Calu3 (cell line): ENCODE data around the gene CREBBP. TPM values are rescaled to one million over a fixed set of nuclear protein-coding genes. Genes with fewer than 3 reads are reported as not detected.

Experiments used
- BruUV-seq: library from RNA; stranded (reverse); fragments of 400-500 nt; replicated peaks from 2 replicates; lab custom pipeline; 2021; lab: Mats Ljungman, UMichigan
- CTCF ChIA-PET: fragments of 300-600 bp; sonication (Branson Sonifier 250); formaldehyde crosslinking; loops from one replicate; lab custom pipeline; 2022; ENCODE audit warnings: antibody characterized with exemption; lab: Charles Lee
- DNase-seq: peaks from one replicate; pipeline ENCODE4 v3.0.0; 2022
- H3K27ac Mint-ChIP-seq: one replicate; pipeline ENCODE4 v1.8.0; 2022; ENCODE audit warnings: mixed read lengths; ENCODE audit not compliant: unreplicated experiment
- H3K27me3 Mint-ChIP-seq: one replicate; pipeline ENCODE4 v1.8.0; 2022; ENCODE audit warnings: mixed read lengths; ENCODE audit not compliant: unreplicated experiment
- H3K36me3 Mint-ChIP-seq: one replicate; pipeline ENCODE4 v1.8.0; 2022; ENCODE audit warnings: mild to moderate bottlenecking, moderate library complexity, mixed read lengths; ENCODE audit not compliant: insufficient read depth, unreplicated experiment
- H3K4me1 Mint-ChIP-seq: one replicate; pipeline ENCODE4 v1.8.0; 2022; ENCODE audit warnings: mild to moderate bottlenecking, low read depth, mixed read lengths; ENCODE audit not compliant: unreplicated experiment
- H3K4me3 Mint-ChIP-seq: one replicate; pipeline ENCODE4 v1.8.0; 2022; ENCODE audit warnings: mild to moderate bottlenecking, low read depth, moderate library complexity, mixed read lengths; ENCODE audit not compliant: unreplicated experiment
- H3K9me3 Mint-ChIP-seq: one replicate; pipeline ENCODE4 v1.8.0; 2022; ENCODE audit warnings: low read depth, mixed read lengths; ENCODE audit not compliant: unreplicated experiment
- intact Hi-C: fragments of 100-400 bp; cut with micrococcal nuclease; formaldehyde crosslinking; loops from one replicate; pipeline ENCODE4 v1.10.0; 2022; ENCODE audit not compliant: unreplicated experiment
- total RNA-seq: library from RNA; stranded (reverse); gene quantifications from 2 replicates; pipeline ENCODE4 v1.2.3, GENCODE V29; 2022
- TF ChIP-seq, protein P1 (sequence below): fragments of 200-600 bp; IDR thresholded peaks from one replicate; pipeline ENCODE4 v1.8.0; 2022; ENCODE audit warnings: antibody characterized with exemption; ENCODE audit not compliant: unreplicated experiment

Gene CREBBP
- total RNA-seq, 1 experiment from 2014 or later: 91.0 TPM

DNA sequence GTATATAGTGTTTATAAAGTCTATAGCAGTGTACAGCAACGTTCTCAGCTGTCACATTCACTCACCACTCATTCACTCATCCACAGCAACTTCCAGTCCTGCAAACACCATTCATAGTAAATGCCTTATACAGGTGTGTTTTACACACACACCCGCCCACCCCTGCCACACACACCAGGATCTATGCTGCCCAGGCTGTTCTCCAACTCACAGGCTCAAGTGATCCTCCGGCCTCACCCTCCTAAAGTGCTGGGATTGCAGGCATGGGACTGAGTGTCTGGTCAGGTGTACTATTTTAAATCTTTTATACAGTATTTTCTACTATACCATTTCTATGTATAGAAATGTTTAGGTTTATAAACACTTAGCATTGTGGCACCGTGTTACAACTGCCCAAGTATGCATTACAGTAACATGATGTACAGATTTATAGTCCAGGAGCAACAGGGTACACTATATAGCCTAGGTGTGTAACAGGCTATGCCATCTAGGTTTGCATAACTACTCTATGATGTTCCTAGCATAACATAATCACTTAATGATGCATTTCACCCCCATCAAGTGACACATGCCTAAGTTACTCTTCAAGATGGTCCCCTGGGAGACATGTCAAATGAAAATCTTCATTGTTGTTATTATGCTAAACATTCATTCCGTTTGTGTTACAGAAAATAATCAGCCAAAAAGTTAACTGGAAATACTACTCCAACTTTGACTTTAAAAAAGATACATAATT is 42.5 kb downstream of the CREBBP start:
- Mint-ChIP-seq H3K36me3 (peaks cover 4% of the 10 kb centered on the region), H3K4me3 (no peak overlapping the region), H3K9me3 (peaks cover 4% of the 10 kb centered on the region), H3K4me1 (no peaks in the 10 kb centered on the region), H3K27ac (no peak overlapping the region), H3K27me3 (no peaks in the 10 kb centered on the region)
- no TSS peak for BruUV-seq
- TF ChIP-seq, protein P1, sequence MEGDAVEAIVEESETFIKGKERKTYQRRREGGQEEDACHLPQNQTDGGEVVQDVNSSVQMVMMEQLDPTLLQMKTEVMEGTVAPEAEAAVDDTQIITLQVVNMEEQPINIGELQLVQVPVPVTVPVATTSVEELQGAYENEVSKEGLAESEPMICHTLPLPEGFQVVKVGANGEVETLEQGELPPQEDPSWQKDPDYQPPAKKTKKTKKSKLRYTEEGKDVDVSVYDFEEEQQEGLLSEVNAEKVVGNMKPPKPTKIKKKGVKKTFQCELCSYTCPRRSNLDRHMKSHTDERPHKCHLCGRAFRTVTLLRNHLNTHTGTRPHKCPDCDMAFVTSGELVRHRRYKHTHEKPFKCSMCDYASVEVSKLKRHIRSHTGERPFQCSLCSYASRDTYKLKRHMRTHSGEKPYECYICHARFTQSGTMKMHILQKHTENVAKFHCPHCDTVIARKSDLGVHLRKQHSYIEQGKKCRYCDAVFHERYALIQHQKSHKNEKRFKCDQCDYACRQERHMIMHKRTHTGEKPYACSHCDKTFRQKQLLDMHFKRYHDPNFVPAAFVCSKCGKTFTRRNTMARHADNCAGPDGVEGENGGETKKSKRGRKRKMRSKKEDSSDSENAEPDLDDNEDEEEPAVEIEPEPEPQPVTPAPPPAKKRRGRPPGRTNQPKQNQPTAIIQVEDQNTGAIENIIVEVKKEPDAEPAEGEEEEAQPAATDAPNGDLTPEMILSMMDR: no peak
- intact Hi-C loops: no loop called here
- CTCF ChIA-PET: interaction anchor here (0.9 kb wide), 1 partner anchor 565 kb away, joined by 4 read pairs; no protein-coding TSS in a partner anchor
- DNase-seq: no peak

DNA sequence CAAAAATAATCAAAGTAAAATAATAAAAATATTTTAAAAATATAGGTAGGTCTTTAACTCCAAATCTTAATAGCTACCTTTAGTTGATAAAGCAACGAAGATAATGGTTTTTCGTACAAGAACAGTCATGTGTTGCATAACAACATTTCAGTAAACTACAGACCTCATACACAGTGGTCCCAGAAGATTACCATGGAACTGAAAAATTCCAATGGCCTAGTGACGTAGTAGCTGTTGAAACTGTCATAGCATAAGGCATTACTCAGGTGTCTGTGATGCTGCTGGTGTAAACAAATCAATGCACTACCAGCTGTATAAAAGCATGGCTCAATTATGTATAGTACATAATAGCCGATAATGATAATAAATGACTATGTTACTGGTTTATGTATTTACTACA is 43.9 kb downstream of the CREBBP start:
- no peaks in the 10 kb centered on the region for H3K4me1 Mint-ChIP-seq

DNA sequence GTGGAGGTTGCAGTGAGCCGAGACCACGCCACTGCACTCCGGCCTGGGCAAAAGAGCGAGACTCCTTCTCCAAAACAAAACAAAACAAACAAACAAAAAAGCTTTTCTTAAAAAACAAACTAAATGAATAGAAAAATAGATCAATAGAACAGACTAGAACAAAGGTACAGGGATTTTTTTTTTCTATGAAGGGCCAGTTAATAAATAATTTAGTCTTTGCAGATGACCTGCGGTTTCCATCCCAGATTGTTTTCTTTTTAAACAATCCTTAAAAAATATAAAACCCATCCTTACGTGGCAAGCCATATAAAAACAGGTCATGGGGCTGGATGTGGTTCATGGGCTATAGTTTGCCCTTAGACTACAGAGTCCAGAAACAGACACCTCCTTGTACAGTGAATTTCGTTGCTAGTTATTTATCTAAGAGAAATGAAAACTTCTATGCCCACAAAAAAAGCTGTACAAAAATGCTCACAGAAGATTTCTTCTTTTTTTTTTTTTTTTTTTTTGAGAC is 45.4 kb downstream of the CREBBP start:
- Mint-ChIP-seq H3K27ac (no peak overlapping the region), H3K27me3 (no peaks in the 10 kb centered on the region), H3K36me3 (peaks cover 15% of the 10 kb centered on the region), H3K4me1 (peaks cover under 1% of the 10 kb centered on the region), H3K4me3 (no peak overlapping the region), H3K9me3 (peaks cover 4% of the 10 kb centered on the region)
- no peak for DNase-seq
- TF ChIP-seq, protein P1: no peak
- BruUV-seq: no TSS peak
- CTCF ChIA-PET: interaction anchor here (0.6 kb wide), 1 partner anchor 129 kb away, joined by 4 read pairs; no protein-coding TSS in a partner anchor
- intact Hi-C loops: no loop called here

More for the DNA sequence above, 43.9 kb downstream of the CREBBP start:
- Mint-ChIP-seq H3K27me3 (no peaks in the 10 kb centered on the region), H3K27ac (no peak overlapping the region), H3K36me3 (peaks cover 7% of the 10 kb centered on the region), H3K9me3 (peaks cover 4% of the 10 kb centered on the region), H3K4me3 (no peak overlapping the region)
- CTCF ChIA-PET: interaction anchor here (0.7 kb wide), 1 partner anchor 67 kb away, joined by 3 read pairs; no protein-coding TSS in a partner anchor
- intact Hi-C loops: no loop called here
- BruUV-seq: no TSS peak
- DNase-seq: no peak
- TF ChIP-seq, protein P1: no peak

DNA sequence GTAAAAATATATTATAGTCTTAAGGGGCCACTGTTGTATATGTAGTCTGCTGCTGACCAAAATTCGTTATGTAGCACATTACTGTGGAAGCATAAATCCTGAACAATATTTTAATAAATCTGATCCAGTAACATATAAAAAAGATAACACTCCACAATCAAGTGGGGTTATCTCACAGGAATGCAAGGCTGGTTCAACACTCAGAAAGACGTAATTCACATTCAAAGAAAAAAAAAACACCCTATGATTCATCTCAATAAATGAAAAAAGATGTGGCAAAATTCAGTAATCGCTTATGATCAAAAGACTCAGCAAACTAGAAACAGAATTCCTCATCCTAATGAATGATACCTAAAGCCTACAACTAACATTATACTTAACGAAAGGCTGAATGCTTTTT is 47.8 kb downstream of the CREBBP start:
- TF ChIP-seq, protein P1: no peak
- H3K9me3 Mint-ChIP-seq: peaks cover 4% of the 10 kb centered on the region
- H3K36me3 Mint-ChIP-seq: peaks cover 22% of the 10 kb centered on the region
- CTCF ChIA-PET: no interaction called here
- H3K4me3 Mint-ChIP-seq: no peak overlapping the region
- no peaks in the 10 kb centered on the region for H3K27me3 Mint-ChIP-seq
- peaks cover 10% of the 10 kb centered on the region for H3K4me1 Mint-ChIP-seq
- intact Hi-C loops: no loop called here
- DNase-seq: no peak
- BruUV-seq: no TSS peak
- no peak overlapping the region for H3K27ac Mint-ChIP-seq
